ENCODE data around the gene FKBP6.

DNA sequence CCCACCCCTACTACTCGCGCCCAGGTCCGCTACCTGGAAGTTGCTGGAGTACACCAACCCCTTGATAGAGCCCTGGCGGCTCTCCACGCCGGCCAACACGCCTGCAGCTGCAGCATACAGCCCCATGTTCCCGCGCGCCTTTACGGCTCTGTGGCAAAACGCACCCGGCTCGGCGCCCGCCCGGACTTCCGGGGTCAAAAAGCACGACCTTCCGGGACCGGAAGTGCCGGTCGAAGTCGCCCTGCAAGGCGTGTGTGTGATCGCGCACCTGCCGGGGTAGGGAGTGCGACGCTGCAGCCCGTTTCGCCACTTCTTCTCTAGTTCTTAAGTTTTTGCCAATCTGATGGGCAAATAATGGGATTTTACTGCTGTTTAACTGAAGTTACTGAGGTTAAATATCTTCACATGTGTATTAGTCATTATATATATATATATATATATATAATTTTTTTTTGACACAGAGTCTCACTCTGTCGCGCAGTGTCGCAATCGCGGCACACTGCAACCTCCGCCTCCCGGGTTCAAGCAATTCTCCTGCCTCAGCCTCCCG, 19.2 kb upstream of the FKBP6 start, which contains the start of gene NSUN5:
- TF ChIP-seq TCF7 (IDR thresholded peaks at IDR 0.05; ENCODE audit: borderline replicate concordance) (no peak), SOX6 (IDR thresholded peaks at IDR 0.05) (no peak), SP1 (CRISPR knock-in tag; IDR thresholded peaks at IDR 0.05) (no peak), ZNF124 (CRISPR knock-in tag; IDR thresholded peaks at IDR 0.05) (no peak), JUN (IDR thresholded peaks at IDR 0.05; ENCODE audit: borderline replicate concordance, low read depth, low read length) (peak; percentile 83; the same call in 1 of the 2 replicates), JUN (CRISPR knock-in tag; IDR thresholded peaks at IDR 0.05; ENCODE audit: borderline replicate concordance) (no peak)
